GM19328 (cell line): ENCODE measurements around the gene FBXL22.

Experiments used
- ATAC-seq: cut with Tn5 transposase; IDR thresholded peaks from one replicate; pipeline ENCODE4 v1.9.1; 2021; ENCODE audit warnings: mild to moderate bottlenecking, moderate library complexity; ENCODE audit not compliant: unreplicated experiment

Gene FBXL22

GRCh38 chr15:63597038-63597790, at the start of gene FBXL22:
Gene FBXL22 (plus strand): TSS chr15:63597387. CDS start chr15:63597393, 6 bp downstream.
- no peak for ATAC-seq

DNA sequence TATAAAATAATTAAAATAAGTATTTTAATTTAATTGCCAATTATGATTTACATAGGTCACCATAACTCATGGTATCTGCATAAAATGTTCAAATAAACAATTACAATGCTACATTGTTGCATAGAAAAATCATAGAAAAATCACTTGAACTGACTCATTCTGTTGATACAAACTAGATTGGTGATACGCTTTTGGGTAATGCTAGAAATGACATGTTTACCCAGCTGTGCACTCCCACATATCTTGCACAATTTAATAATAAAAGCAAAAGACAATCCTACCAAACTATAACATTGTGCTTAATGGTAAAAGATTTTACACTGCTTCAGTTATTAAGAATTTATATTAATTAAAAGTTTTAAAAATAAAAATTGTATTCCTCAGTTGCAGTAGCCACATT, 45.8 kb upstream of the FBXL22 start:
- no peak for ATAC-seq

DNA sequence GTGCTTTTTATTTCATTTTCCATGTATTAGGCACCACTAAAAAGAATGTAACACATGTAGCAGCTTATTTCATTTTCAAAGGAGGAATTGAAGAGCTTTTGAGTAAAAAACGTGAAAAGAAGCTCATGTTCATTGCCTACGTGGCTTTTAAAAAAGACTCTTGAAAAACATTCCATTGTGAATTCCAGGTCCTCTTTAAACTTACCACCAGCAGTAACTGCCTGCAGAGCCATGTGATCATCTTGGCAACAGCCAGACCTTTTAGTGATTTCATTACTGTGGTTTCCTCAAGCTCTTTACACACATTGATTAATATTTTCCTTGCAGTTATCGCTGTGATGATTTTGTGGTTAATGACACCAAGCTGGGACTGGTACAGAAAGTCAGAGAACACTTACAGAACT, 43.8 kb upstream of the FBXL22 start:
- ATAC-seq: no peak

GRCh38 chr15:63554337-63554927, 42.8 kb upstream of the FBXL22 start:
- no peak for ATAC-seq

DNA sequence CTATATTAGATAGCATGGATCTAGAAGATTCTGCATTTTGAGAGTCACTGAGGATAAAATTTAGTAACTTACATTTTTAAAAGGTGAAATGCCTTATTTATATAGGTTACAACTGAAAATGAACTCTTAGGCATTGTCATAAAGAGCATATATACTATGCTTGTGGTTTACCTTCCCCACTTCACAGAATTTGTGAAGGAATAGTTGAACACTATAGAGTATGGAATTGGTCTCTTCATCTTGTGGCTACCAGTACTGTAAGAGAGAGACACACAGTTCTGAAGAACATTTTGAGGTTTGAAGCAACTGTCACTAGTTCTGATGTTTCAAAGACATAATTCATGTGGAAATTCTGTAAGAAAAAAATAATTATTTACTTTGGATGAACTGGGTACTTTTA, 41.7 kb upstream of the FBXL22 start:
- no peak for ATAC-seq

DNA sequence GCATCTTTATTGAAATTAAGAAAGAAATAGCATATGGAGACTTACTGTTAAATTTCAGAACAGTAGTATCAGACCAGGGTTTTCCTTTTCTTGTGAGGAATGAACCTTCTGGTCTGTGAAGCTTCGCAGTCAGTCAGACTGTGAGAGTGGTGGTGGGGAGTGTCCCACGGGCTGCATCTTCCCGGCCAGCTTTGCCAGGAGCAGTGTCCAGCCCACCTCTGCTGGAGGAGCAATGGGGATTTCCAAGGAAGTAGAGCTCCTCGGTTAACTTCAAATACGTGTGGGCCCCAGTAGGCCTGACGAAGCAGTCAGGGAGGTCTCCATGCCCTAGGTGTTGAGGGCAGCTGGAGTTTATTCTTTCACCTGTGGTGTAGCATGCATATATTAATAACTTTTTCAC, 40.9 kb upstream of the FBXL22 start:
- ATAC-seq: no peak

GRCh38 chr15:63556736-63557135, 40.5 kb upstream of the FBXL22 start:
- no peak for ATAC-seq

GRCh38 chr15:63559753-63560152, 37.4 kb upstream of the FBXL22 start:
- ATAC-seq: no peak

DNA sequence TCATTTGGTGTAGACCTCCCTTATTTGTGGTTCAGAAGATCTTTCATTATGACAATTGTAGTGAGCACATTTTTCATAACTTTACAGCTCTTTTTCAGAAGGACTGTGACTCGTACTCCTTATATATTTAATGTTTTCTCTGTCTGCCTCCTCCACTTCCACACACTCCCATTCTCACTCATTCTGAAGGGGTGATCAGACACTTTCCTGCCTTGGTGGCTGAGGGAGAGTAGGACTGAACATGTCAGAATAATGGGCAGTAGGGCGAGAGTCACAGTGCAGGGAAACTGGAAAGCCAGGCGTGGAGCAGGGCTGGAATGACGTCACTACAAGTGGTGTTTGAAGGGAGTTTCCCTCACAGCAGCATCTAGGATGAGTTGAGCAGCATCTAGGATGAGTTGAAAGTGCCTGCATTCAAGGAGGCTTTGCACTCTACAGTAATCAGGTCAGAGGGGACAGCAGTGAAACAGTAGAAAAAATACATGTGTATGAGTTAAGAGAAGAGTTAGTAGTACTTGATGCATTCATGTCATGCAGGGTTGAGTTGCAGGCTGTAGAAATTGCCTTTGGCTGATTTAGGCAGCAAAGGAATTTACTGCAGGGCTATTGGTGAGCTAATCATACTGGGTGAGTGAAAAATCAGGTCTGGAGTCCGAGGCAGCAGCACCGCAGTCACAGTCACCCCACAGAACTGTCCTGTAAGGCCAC, 36.3 kb upstream of the FBXL22 start:
- no peak for ATAC-seq

- ATAC-seq: no peak
Measured at GRCh38 chr15:63564093-63564492, 33.1 kb upstream of the FBXL22 start.

DNA sequence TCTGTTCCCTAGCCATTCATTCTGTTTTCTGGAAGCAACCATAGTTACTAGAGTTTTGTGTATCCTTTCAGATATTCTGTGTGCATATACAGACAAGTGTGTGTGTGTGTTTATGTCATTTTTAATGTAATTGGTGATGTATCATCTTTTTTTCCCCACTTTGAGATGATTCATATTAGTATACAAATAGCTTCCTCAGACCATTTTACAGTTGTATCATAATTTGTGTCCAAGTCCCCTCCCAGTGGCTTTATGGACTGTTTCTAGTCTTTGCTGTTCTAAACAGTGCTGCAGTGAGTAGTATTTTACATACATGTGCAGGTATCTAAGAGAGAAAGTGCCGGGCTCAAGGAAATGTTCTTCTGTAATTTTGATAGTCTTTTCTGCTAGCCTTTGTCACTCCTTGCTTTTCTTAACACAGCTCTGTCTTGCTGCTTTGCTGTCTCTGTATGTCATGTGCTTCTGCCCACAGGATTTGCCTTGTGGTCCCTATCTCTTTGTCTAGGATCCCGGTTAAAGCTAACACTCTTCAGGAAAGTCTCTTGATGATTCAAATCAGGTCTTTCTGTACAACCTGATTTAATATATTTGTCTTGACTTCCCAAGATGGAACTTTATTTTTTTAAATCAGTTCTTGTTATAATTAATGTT, 31.5 kb upstream of the FBXL22 start:
- ATAC-seq: no peak

- no peak for ATAC-seq
Measured at GRCh38 chr15:63572749-63573464, 24.3 kb upstream of the FBXL22 start.

DNA sequence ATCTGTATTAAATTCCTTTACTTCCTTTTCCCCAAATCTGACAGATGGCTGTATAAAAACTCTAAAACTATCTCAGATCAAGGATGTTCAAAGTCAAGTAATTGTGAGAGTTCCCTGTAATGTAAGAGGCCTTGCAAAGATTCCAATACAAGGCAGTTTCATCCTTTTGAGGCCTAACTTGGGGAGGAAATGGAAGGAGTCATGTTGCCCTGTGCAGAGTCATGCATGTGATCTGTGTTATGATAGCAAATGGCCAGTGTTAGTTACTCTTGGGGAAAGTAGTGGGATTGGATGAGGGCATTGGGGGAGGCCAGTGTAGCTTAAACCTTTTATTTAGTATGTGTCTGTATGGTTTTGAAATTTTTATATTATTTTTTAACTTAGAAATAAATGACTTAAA, 23.7 kb upstream of the FBXL22 start:
- ATAC-seq: no peak

DNA sequence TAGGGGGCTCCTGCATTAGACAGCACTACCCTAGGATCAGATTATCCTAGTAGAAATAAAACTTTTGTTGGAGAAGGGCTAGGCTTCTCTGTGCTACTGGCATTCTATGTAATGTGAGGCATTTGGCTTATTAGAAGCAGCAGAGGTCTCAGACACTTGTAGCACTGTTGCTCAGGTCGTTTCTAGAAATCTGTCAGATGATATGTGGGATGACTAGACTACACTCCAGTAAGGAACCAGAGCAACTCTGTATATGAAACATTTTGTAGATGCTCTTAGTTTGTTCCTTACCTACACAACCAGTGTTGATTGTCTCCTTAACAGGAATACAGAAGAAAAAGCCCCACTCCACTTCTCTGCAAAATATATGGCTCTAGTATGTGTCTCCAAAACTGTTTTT, 21.9 kb upstream of the FBXL22 start:
- ATAC-seq: no peak

DNA sequence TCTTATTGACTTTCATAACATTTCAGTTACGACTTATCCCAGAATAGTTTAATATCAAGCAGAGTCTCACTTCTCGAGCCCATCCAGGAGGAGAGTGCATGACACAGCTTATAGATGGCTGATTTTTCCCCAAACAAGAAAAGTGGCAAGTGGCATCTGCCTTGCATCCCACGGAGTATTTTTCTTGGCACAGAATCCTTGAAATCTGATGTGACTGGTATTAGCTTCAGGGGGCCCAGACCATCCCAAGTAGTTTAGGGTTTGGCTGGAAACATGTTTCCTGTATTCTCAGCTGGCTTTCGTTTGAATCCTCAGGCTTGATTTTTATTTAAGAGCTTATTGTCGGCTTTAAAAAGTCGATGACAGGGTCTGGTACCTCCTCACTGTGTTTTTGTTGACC, 20.7 kb upstream of the FBXL22 start:
- no peak for ATAC-seq

GRCh38 chr15:63582179-63582578, 15.0 kb upstream of the FBXL22 start:
- no peak for ATAC-seq

GRCh38 chr15:63582718-63583426, 14.3 kb upstream of the FBXL22 start:
- no peak for ATAC-seq

- ATAC-seq: no peak
Measured at GRCh38 chr15:63586790-63587189, 10.4 kb upstream of the FBXL22 start.

DNA sequence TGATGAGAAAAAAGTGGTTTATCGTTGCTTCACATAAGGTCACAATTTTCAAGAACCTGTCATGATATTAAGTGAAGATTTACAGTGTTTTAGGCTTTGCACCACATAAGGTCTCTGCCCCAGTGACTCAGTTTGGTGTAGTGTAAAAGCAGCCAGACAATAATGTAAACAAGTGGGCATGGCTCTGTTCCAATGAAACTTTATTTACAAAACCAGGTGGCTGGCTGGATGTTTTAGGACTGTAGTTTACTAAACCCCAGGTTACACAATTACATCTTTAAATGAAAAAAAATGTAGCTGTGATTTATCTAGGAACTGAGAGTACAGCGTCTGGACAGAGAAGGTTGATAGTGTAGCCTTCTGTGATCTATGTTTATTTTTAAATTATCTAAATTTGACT, 9.7 kb upstream of the FBXL22 start:
- no peak for ATAC-seq

DNA sequence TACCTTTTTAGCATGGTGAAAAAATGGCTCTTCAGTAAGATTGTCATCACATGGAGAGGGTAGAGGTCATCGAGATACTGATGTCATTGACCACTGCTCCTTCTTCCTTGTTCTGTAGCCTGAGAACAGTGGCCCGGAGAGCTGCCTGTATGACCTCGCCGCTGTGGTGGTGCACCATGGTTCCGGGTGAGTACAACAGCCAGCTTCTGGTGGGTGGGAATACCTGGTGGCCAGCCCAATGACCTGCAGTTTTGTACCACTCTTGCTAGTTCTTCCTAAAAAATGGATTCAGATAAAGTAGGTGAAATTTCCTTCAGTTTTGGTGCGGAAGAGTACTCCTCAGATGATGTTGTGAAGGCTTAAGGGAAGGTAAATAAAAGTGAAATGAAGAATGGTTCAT, 8.4 kb upstream of the FBXL22 start:
- no peak for ATAC-seq
